Cardiac muscle cell (in vitro differentiated cells and primary cell): ENCODE data around the gene RNMT. TPM values are rescaled to one million over a fixed set of nuclear protein-coding genes. Genes with fewer than 3 reads are reported as not detected.
"Not testable (repeated sequence)": the region's sequence is repeated elsewhere in the genome, so short reads cannot be mapped to it uniquely, and the experiment has no call there.

Source experiments
- DNase-seq, 2 donors: peaks; one replicate each; pipeline versions ENCODE4 v3.0.0 to v3.0.0-alpha.2; 2010 to 2017; ENCODE audit warnings: low read depth in 1 of 2, low spot score in 1 of 2
- H3K27ac ChIP-seq: fragments of 200-600 bp; sonication (generic); 2 replicates; pipeline ENCODE4 v1.5.1; 2016
- H3K27me3 ChIP-seq: fragments of 200-600 bp; sonication (generic); 2 replicates; pipeline ENCODE4 v1.6.0; 2016; ENCODE audit warnings: control low read depth
- H3K36me3 ChIP-seq: fragments of 200-600 bp; sonication (generic); 2 replicates; pipeline ENCODE4 v1.5.1; 2016; ENCODE audit warnings: control low read depth
- H3K4me1 ChIP-seq: fragments of 200-600 bp; sonication (generic); 2 replicates; pipeline ENCODE4 v1.8.1; 2017; ENCODE audit warnings: low read depth, mild to moderate bottlenecking, mixed run types
- H3K4me3 ChIP-seq: fragments of 200-600 bp; sonication (generic); 2 replicates; pipeline ENCODE4 v1.5.1; 2016; ENCODE audit warnings: mild to moderate bottlenecking
- H3K9me3 ChIP-seq: fragments of 200-600 bp; sonication (generic); 2 replicates; pipeline ENCODE4 v1.5.1; 2017; ENCODE audit warnings: low read depth, mild to moderate bottlenecking, control low read depth
- CTCF ChIP-seq: IDR thresholded peaks from 2 replicates; pipeline ENCODE4 v1.5.1; 2012; ENCODE audit warnings: low read depth, mild to moderate bottlenecking, low read length
- polyA plus RNA-seq: library from polyadenylated mRNA; unstranded; fragments of >200 nt; fragmentation: Nextera tagmentation; extraction: Ambion mirVana; gene quantifications from 2 replicates; pipeline ENCODE4 v1.2.1, GENCODE V29; 2016
- total RNA-seq: library from RNA; depleted of rRNA; stranded (reverse); fragments of >200 nt; gene quantifications from 2 replicates; pipeline ENCODE4 v1.2.3, GENCODE V29; 2016

Gene RNMT
- total RNA-seq (28.1 and 36.5 TPM in 2 replicates), polyA plus RNA-seq (48.1 and 53.0 TPM in 2 replicates)

GRCh38 chr18:13726232-13726971, at the start of gene RNMT, which contains the start of gene FAM210A:
Gene RNMT (plus strand): TSS chr18:13726673. CDS start chr18:13731518, 4,845 bp downstream.
Gene FAM210A (minus strand): TSS chr18:13726558. CDS start chr18:13682077, 44,481 bp downstream.
- H3K27ac ChIP-seq, result peak within 1 kb of the TSS; percentile 94
- H3K27me3 ChIP-seq, result no peaks in the 10 kb centered on the region
- H3K4me3 ChIP-seq, result peak within 1 kb of the TSS; percentile 80
- H3K36me3 ChIP-seq, result no peaks in the 10 kb centered on the region
- peak; percentile 98 for DNase-seq
- H3K4me1 ChIP-seq, result peaks cover 10% of the 10 kb centered on the region
- TF ChIP-seq CTCF, result peak; percentile 8
- H3K9me3 ChIP-seq, result no peaks in the 10 kb centered on the region

GRCh38 chr18:13677350-13677749, 49.1 kb upstream of the RNMT start:
- H3K4me3 ChIP-seq, H3K27ac ChIP-seq, H3K9me3 ChIP-seq, H3K36me3 ChIP-seq, DNase-seq, H3K27me3 ChIP-seq: not testable (repeated sequence)
- peaks cover 15% of the 10 kb centered on the region for H3K4me1 ChIP-seq

- no peaks in the 10 kb centered on the region for H3K27me3 ChIP-seq
- H3K36me3 ChIP-seq, result no peaks in the 10 kb centered on the region
- peaks cover 22% of the 10 kb centered on the region for H3K4me1 ChIP-seq
- H3K27ac ChIP-seq, result no peak overlapping the region
- no peak overlapping the region for H3K4me3 ChIP-seq
- H3K9me3 ChIP-seq, result no peaks in the 10 kb centered on the region
- peak; percentile 32 to 54 for DNase-seq
- TF ChIP-seq CTCF, result peak; percentile 51
Measured at GRCh38 chr18:13680612-13681011, 45.9 kb upstream of the RNMT start.

GRCh38 chr18:13681701-13682100, 44.8 kb upstream of the RNMT start:
- no peaks in the 10 kb centered on the region for H3K9me3 ChIP-seq
- peaks cover 22% of the 10 kb centered on the region for H3K4me1 ChIP-seq
- DNase-seq, result no peak
- no peak overlapping the region for H3K4me3 ChIP-seq
- no peak for TF ChIP-seq CTCF
- no peaks in the 10 kb centered on the region for H3K27me3 ChIP-seq
- H3K36me3 ChIP-seq, result no peaks in the 10 kb centered on the region
- H3K27ac ChIP-seq, result no peak overlapping the region

- Histone ChIP-seq H3K4me1 (peaks cover 11% of the 10 kb centered on the region), H3K4me3 (no peak overlapping the region), H3K36me3 (no peaks in the 10 kb centered on the region), H3K27me3 (no peaks in the 10 kb centered on the region), H3K27ac (no peak overlapping the region), H3K9me3 (no peaks in the 10 kb centered on the region)
- no peak for DNase-seq
- TF ChIP-seq CTCF, result no peak
Measured at GRCh38 chr18:13684546-13684945, 41.9 kb upstream of the RNMT start.
